ENCODE measurements around the gene HAUS7. TPM values are rescaled to one million over a fixed set of nuclear protein-coding genes. Genes with fewer than 3 reads are reported as not detected.
"Not testable (repeated sequence)": the region's sequence is repeated elsewhere in the genome, so short reads cannot be mapped to it uniquely, and the experiment has no call there.

Gene HAUS7
- total RNA-seq, 3 donors from 2014 or later: 14.2 to 22.5 (median 19.5) TPM

DNA sequence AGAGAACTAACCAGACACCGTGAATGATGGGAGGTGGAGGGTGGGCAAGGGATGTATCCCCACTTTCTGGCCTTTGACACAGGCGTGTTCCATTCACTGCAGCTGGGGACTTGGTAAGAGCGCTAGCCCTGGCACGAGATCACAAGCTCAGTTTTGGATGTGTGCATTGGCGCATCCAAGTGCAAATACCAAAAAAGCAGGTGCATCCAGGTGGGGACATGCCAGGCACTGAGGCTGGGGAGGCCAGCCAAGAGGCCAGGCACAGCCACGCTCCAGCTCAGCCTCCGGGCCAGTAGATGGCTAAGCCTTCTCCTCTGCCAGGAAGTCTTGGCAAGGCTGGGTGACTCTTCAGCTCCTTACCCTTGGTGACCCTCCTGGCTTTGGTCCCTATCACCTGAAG lies 63.5 kb downstream of the HAUS7 start:
- TF ChIP-seq, protein P1, sequence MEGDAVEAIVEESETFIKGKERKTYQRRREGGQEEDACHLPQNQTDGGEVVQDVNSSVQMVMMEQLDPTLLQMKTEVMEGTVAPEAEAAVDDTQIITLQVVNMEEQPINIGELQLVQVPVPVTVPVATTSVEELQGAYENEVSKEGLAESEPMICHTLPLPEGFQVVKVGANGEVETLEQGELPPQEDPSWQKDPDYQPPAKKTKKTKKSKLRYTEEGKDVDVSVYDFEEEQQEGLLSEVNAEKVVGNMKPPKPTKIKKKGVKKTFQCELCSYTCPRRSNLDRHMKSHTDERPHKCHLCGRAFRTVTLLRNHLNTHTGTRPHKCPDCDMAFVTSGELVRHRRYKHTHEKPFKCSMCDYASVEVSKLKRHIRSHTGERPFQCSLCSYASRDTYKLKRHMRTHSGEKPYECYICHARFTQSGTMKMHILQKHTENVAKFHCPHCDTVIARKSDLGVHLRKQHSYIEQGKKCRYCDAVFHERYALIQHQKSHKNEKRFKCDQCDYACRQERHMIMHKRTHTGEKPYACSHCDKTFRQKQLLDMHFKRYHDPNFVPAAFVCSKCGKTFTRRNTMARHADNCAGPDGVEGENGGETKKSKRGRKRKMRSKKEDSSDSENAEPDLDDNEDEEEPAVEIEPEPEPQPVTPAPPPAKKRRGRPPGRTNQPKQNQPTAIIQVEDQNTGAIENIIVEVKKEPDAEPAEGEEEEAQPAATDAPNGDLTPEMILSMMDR (IDR thresholded peaks at IDR 0.05): no peak
- Histone ChIP-seq H3K36me3 (ENCODE audit: low read depth) (no peaks in the 10 kb centered on the region), H3K4me3 (no peak overlapping the region), H3K4me1 (ENCODE audit: low read depth) (no peaks in the 10 kb centered on the region), H3K9me3 (no peaks in the 10 kb centered on the region)
- ATAC-seq (no peak), DNase-seq (no peak)
- intact Hi-C loops (cut with DNase I, micrococcal nuclease): no loop called here

DNA sequence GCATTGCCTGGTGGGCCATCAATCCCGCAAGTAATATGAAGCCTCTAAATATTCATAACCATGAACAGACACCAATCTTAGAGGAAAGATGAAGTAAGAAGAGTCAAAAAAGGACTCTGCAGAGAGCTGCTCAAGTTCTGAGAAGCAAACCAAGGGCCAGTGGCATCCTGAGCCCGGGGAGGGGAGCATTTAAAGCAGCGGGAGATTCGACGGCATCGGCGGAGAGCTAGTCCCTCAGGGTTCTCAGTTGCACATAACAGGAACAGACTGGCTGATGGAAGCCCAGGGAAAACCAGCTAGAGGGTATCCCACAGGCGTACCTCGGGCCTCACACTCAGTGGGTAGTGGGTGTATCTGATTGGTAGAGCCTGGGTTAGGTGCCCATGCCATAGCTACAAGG lies 64.4 kb downstream of the HAUS7 start:
- H3K36me3 ChIP-seq (ENCODE audit: low read depth): no peaks in the 10 kb centered on the region
- no peak for ATAC-seq
- no peak overlapping the region for H3K4me3 ChIP-seq
- TF ChIP-seq, protein P1 (IDR thresholded peaks at IDR 0.05): no peak
- H3K4me1 ChIP-seq (ENCODE audit: low read depth): no peaks in the 10 kb centered on the region
- no peaks in the 10 kb centered on the region for H3K9me3 ChIP-seq
- intact Hi-C loops (cut with DNase I, micrococcal nuclease): no loop called here
- DNase-seq: no peak

DNA sequence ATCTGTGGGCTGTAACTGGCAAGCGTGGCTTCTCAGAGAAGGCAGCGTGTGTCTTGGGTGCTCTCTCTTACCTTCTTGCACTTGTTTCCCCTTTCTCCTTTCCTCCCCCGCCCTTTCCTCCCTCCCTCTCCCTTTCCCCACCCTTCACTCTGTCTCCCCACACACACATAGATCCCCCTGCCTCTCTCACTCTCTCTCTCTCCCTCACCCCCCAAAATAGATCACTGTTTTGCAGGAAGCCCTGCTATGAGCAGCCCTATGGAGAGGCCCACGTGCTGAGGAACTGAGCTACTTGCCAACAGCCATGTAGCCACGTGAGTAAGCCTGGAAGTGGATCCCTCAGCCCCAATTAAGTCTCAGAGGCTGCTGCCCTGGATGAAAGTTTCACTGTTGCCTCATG lies 65.0 kb downstream of the HAUS7 start:
- TF ChIP-seq, protein P1 (IDR thresholded peaks at IDR 0.05): no peak
- no peaks in the 10 kb centered on the region for H3K9me3 ChIP-seq
- H3K4me1 ChIP-seq (ENCODE audit: low read depth): no peaks in the 10 kb centered on the region
- H3K36me3 ChIP-seq (ENCODE audit: low read depth): no peaks in the 10 kb centered on the region
- ATAC-seq (no peak), DNase-seq (no peak)
- no peak overlapping the region for H3K4me3 ChIP-seq
- intact Hi-C loops (cut with DNase I, micrococcal nuclease): no loop called here

DNA sequence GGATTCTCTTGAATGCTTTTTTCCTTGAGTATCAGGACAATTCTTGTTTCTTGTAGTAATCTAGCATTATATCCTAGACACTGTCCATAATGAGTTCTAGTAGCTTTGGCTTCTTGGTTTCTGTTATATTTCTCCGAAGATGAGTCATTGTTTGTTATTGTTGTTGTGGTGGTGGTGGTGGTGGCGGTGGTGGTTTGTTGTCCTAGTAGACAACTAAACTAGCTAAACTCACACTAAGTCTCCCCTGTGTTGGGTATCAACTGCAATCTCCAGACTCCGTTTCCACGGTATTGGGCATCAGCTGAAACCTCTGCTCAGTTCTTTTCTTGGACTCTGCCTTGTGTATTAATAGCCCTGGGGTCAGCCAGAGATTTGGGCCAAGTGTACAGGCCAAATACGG lies 66.0 kb downstream of the HAUS7 start:
- H3K4me3 ChIP-seq; ATAC-seq; intact Hi-C loops (cut with DNase I, micrococcal nuclease); H3K4me1 ChIP-seq (ENCODE audit: low read depth); H3K9me3 ChIP-seq; H3K36me3 ChIP-seq (ENCODE audit: low read depth); DNase-seq: not testable (repeated sequence)

DNA sequence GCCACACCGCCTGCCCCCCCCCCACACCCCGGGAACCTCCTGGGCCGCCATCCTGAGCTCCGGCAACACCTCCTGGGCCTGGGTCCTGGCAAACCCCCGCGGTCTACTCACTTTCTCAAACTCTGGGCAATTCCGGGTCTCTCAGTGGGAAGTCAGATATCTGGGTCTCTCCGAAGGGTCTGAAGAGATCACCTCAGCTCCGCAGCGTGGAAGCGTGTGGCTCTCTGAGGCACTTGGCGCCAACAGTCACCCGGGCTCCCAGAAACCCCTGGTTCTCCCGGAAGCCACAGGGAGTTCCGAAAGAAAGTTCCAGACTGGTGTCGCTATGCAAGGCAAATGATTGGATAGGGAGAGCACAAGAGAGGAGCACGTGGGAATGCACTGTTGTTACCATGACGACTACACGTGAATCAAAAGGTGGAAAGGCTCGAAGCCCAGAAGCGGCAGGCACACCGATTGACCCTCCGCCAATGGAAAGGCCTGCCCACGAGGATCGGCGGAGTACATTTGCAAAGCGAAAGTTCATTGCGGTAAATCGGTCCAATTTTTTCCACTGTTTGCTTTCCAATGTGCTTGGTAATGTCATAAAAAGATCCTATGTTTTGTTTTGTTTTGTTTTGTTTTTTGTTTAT lies 69.1 kb downstream of the HAUS7 start, which contains the start of gene PNMA6E:
TSS of gene PNMA6E (minus strand) at position 218 of the 632 bp plus-strand sequence. CDS start 2,501 bp downstream, outside the sequence.
- TF ChIP-seq, protein P1 (IDR thresholded peaks at IDR 0.05): no peak
- Histone ChIP-seq H3K4me1 (ENCODE audit: low read depth) (no peaks in the 10 kb centered on the region), H3K4me3 (no peak within 1 kb of the TSS), H3K36me3 (ENCODE audit: low read depth) (no peaks in the 10 kb centered on the region), H3K9me3 (no peaks in the 10 kb centered on the region)
- intact Hi-C loops (cut with DNase I, micrococcal nuclease): no loop called here
- ATAC-seq: no peak
- DNase-seq: no peak

DNA sequence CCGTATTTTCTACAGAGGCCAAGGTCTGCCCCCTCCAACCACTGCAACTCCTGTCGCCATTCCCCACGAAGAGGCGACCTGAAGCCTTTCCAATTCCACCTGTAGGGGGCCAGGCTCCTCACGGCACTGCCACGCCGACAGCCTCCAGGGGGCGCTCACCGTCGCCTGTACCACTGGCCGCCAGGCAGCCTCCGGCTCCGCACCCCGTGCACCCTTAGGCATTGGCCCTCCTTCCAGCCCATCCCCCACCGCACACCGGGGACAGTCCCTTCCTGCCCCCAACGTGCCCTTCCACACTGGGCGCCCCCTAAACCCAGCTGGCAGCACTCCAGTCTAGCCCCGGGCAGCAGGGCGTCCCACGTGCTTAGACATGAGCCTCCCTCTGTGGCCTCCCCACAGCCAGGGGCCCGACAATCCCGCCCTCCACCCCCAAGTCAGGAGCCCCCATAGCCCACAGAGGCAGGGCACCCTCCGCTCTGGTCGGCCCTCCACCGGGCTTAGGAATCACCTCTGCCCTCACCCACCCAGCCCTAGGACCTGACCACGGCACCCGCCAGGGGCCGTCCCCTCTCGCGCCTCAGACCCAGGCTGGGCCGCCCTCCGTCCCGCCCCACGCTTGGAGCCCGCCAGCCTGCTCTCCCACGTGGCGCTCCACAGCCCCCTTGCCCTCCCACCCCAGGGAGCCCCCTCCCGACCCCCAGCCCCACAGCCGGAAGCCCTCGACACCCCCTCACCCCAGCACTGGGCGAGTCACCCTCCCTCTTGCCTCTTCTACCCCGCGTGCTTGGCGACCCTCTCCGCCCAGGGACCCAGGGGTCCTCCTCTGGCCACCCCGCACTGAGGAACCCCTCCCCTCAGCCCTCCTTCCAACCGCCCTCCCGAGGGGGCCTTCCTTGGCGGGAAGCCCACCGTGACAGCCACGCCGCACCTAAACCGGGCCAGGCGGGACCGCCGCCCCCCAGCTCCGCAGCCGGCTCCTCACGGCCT lies 69.9 kb downstream of the HAUS7 start:
- Histone ChIP-seq H3K4me3 (no peak overlapping the region), H3K36me3 (ENCODE audit: low read depth) (no peaks in the 10 kb centered on the region), H3K9me3 (no peaks in the 10 kb centered on the region), H3K4me1 (ENCODE audit: low read depth) (no peaks in the 10 kb centered on the region)
- TF ChIP-seq, protein P1 (IDR thresholded peaks at IDR 0.05): no peak
- DNase-seq (peak in 2 of 3 donors; percentile 40 to 42), ATAC-seq (peak; percentile 55)
- intact Hi-C loops (cut with DNase I, micrococcal nuclease): no loop called here
